Endothelial cell of umbilical vein (primary cell): ENCODE measurements around the gene ZBTB37. TPM values are rescaled to one million over a fixed set of nuclear protein-coding genes. Genes with fewer than 3 reads are reported as not detected.

Experiments used
- BruUV-seq: library from RNA; stranded (reverse); fragments of 400-500 nt; replicated peaks from 2 replicates; lab custom pipeline; 2021; lab: Mats Ljungman, UMichigan
- CTCF ChIA-PET: fragments of 300-600, 350-600 bp; sonication (Branson Sonifier 250); formaldehyde crosslinking; loops from one replicate; lab custom pipeline; 2021; ENCODE audit warnings: antibody characterized with exemption, inconsistent platforms; lab: Charles Lee
- POLR2A ChIA-PET: fragments of 300-600, 350-600 bp; sonication (Branson Sonifier 250); formaldehyde crosslinking; loops from one replicate; lab custom pipeline; 2021; ENCODE audit warnings: antibody characterized with exemption, inconsistent platforms; lab: Charles Lee
- DNase-seq: peaks from one replicate; pipeline ENCODE4 v3.0.0-alpha.2; 2011; ENCODE audit warnings: low read depth, low spot score
- FAIRE-seq: peaks from 2 replicates; lab custom pipeline; 2011; peaks lifted over from hg19 to GRCh38; lab: Jason Lieb, UNC
- H2AFZ ChIP-seq: 2 replicates; pipeline ENCODE4 v1.6.0; 2012; ENCODE audit warnings: low read depth, low read length, control low read depth, inconsistent platforms
- H3K27ac ChIP-seq: 2 replicates; pipeline ENCODE4 v1.5.1; 2011; ENCODE audit warnings: low read depth, mild to moderate bottlenecking, control low read depth, low read length, moderate library complexity; ENCODE audit not compliant: insufficient read depth
- H3K27me3 ChIP-seq, 2 experiments: 2 replicates each; pipeline versions ENCODE4 v1.6.0 to v1.6.1; 2011; ENCODE audit warnings: low read length in 2 of 2, mixed read lengths in 1 of 2; ENCODE audit not compliant: control insufficient read depth in 2 of 2, insufficient read depth in 2 of 2
- H3K36me3 ChIP-seq, 2 experiments: 2 replicates in 1 of 2; 3 replicates in 1 of 2; pipeline ENCODE4 v1.5.1; 2011; ENCODE audit warnings: low read length in 2 of 2, mild to moderate bottlenecking in 1 of 2, moderate library complexity in 1 of 2; ENCODE audit not compliant: control insufficient read depth in 2 of 2, insufficient read depth in 2 of 2; ENCODE audit errors: extremely low read depth in 1 of 2
- H3K4me1 ChIP-seq: 3 replicates; pipeline ENCODE4 v1.5.1; 2011; ENCODE audit warnings: mild to moderate bottlenecking, low read length; ENCODE audit not compliant: control insufficient read depth, insufficient read depth; ENCODE audit errors: extremely low read depth
- H3K4me2 ChIP-seq: 2 replicates; pipeline ENCODE4 v1.6.1; 2011; ENCODE audit warnings: low read length, control low read depth, mixed read lengths; ENCODE audit not compliant: insufficient read depth
- H3K4me3 ChIP-seq, 3 experiments: fragments of 200-600 bp in 1 of 3; sonication (generic), shearing (Covaris generic) in 1 of 3; replicated peaks in 1 of 3; 2 replicates each; pipeline ENCODE4 v1.5.1; 2011 to 2016; ENCODE audit warnings: control low read depth in 3 of 3, low read length in 3 of 3, mild to moderate bottlenecking in 2 of 3, inconsistent platforms in 1 of 3, low read depth in 1 of 3, moderate library complexity in 1 of 3; ENCODE audit not compliant: insufficient read depth in 1 of 3
- H3K79me2 ChIP-seq: 2 replicates; pipeline ENCODE4 v1.6.0; 2012; ENCODE audit warnings: low read length, inconsistent platforms; ENCODE audit not compliant: control insufficient read depth, insufficient read depth
- H3K9ac ChIP-seq: replicated peaks from 2 replicates; pipeline ENCODE3; 2011; ENCODE audit warnings: low read length, control low read depth; ENCODE audit not compliant: insufficient read depth; ENCODE audit errors: extremely low read depth
- H3K9me1 ChIP-seq: replicated peaks from 3 replicates; pipeline ENCODE4 v1.6.0; 2011; ENCODE audit warnings: mild to moderate bottlenecking, low read length; ENCODE audit not compliant: control insufficient read depth, insufficient read depth; ENCODE audit errors: extremely low read depth
- H3K9me3 ChIP-seq: replicated peaks from 2 replicates; pipeline ENCODE4 v1.5.1; 2012; ENCODE audit warnings: low read length, inconsistent platforms; ENCODE audit not compliant: control insufficient read depth, insufficient read depth
- H4K20me1 ChIP-seq: replicated peaks from 2 replicates; pipeline ENCODE3; 2011; ENCODE audit warnings: mild to moderate bottlenecking, low read length; ENCODE audit not compliant: control insufficient read depth, insufficient read depth; ENCODE audit errors: extremely low read depth
- JUN ChIP-seq: IDR thresholded peaks from 2 replicates; pipeline ENCODE4 v1.6.1; 2011; ENCODE audit warnings: borderline replicate concordance, low read depth; ENCODE audit not compliant: insufficient read length, insufficient read depth
- POLR2A ChIP-seq: IDR thresholded peaks from 2 replicates; pipeline ENCODE4 v1.6.1; 2012; ENCODE audit warnings: low read depth, mild to moderate bottlenecking, control low read depth, low read length
- POLR2AphosphoS5 ChIP-seq: IDR thresholded peaks from 2 replicates; pipeline ENCODE4 v1.6.1; 2012; ENCODE audit warnings: low read depth, mild to moderate bottlenecking, control low read depth, low read length, moderate library complexity; ENCODE audit not compliant: insufficient read depth
- dilution Hi-C: fragments of 300-500 bp; cut with MboI; formaldehyde crosslinking; loops from one replicate; pipeline ENCODE4 v1.15.0; 2019; ENCODE audit warnings: low sequenced_read_pairs; ENCODE audit not compliant: extremely low pct_ligation_motif_present
- intact Hi-C: fragments of 100-400 bp; cut with micrococcal nuclease; formaldehyde crosslinking; loops from one replicate; pipeline ENCODE4 v1.10.0; 2022
- polyA plus RNA-seq, 4 experiments: library from polyadenylated mRNA; depleted of rRNA in 3 of 4; stranded (reverse) in 3 of 4; unstranded in 1 of 4; fragments of >200 nt; gene quantifications; 2 replicates each; pipeline versions ENCODE4 v1.2.1 to v1.2.3, GENCODE V29; 2011 to 2012; ENCODE audit warnings: missing spikeins in 1 of 4
- total RNA-seq: library from RNA; stranded (reverse); gene quantifications from 2 replicates; pipeline ENCODE4 v1.2.3, GENCODE V29; 2021
- TF ChIP-seq, protein P1 (sequence below), 2 donors: IDR thresholded peaks; 1 replicate in 1 of 2; 2 replicates in 1 of 2; pipeline ENCODE4 v1.5.1; 2011; ENCODE audit warnings: low read length in 2 of 2, mild to moderate bottlenecking in 2 of 2, moderate library complexity in 2 of 2, control low read depth in 1 of 2, inconsistent platforms in 1 of 2, low read depth in 1 of 2; ENCODE audit not compliant: insufficient read depth in 1 of 2; ENCODE audit errors: extremely low read depth in 1 of 2

Gene ZBTB37
- total and polyA plus RNA-seq, 2 donors (not counting 3 experiments of a cell fraction or from before 2014, with no cell fraction given): 0.94 to 5.9 TPM

DNA sequence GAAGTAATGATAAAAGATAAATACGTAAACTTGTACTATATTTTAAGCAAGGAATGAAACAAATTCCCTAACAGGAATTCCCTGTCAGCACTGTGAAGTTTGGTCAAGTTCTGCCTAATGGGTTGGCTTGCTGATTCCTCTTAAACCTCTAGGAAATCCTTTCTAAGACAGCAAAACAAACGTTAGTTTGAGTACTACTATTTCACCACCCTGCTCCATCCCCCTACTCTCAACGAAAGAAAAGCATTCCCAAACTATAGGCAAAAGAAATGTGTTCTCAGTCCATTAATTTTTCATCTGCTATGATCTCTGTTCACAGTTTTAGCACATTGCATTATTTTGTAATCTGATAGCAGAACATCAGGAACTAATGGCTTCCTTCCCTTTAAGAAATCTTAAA lies 32.8 kb downstream of the ZBTB37 start:
- Histone ChIP-seq H3K9me3 (no peaks in the 10 kb centered on the region), H3K4me1 (no peaks in the 10 kb centered on the region), H3K36me3 (no peaks in the 10 kb centered on the region), H3K4me3 (no peak overlapping the region), H4K20me1 (no peaks in the 10 kb centered on the region), H3K27ac (no peak overlapping the region), H3K9me1 (no peaks in the 10 kb centered on the region), H2AFZ (no peak overlapping the region), H3K4me2 (no peak overlapping the region), H3K79me2 (no peaks in the 10 kb centered on the region), H3K9ac (no peak overlapping the region), H3K27me3 (no peaks in the 10 kb centered on the region)
- DNase-seq (no peak), FAIRE-seq (no peak)
- BruUV-seq: no TSS peak
- POLR2A ChIA-PET: no interaction called here
- intact Hi-C loops (no loop called here), dilution Hi-C loops (no loop called here)
- TF ChIP-seq POLR2AphosphoS5: no peak
- CTCF ChIA-PET: no interaction called here

DNA sequence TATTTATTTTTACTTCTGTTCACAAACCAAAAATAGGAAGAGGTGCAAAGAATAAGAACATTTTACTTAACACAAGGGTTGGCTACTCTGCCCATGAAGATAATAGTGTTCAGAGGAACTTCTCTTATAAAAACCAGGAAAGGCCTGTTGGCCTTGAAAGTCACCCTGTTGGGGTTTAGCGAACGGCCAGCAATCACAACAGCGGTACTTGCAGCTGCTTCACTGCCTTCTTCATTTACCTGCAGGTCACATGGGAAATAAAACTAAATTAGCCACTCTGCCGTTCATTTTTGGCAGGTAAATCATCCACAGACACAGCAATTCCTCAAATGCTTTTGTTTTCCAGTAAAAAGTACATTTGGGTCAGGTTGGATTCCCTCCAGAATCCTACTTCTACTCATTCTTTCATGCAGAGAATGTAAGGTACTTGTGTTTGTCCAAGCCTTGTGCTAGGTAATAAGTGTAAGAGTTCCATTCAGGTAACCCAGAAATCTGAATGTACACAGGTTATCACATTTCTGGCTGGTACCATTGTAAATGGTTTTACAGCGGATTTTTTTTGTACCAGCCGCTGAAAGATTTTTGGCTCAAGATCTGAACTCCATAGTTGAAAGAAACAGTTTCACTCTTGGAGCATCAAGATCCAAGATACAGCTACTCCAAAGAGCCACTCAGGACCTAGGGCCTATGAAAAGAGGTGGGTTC lies 35.8 kb downstream of the ZBTB37 start:
- Histone ChIP-seq H3K27me3 (no peaks in the 10 kb centered on the region), H3K9me3 (no peaks in the 10 kb centered on the region), H3K4me3 (no peak overlapping the region), H3K36me3 (no peaks in the 10 kb centered on the region), H3K4me2 (no peak overlapping the region), H3K27ac (no peak overlapping the region), H3K9me1 (no peaks in the 10 kb centered on the region), H4K20me1 (no peaks in the 10 kb centered on the region), H3K79me2 (no peaks in the 10 kb centered on the region), H2AFZ (no peak overlapping the region), H3K4me1 (no peaks in the 10 kb centered on the region), H3K9ac (no peak overlapping the region)
- no TSS peak for BruUV-seq
- dilution Hi-C loops (no loop called here), intact Hi-C loops (no loop called here)
- no peak for TF ChIP-seq JUN
- TF ChIP-seq, protein P1, sequence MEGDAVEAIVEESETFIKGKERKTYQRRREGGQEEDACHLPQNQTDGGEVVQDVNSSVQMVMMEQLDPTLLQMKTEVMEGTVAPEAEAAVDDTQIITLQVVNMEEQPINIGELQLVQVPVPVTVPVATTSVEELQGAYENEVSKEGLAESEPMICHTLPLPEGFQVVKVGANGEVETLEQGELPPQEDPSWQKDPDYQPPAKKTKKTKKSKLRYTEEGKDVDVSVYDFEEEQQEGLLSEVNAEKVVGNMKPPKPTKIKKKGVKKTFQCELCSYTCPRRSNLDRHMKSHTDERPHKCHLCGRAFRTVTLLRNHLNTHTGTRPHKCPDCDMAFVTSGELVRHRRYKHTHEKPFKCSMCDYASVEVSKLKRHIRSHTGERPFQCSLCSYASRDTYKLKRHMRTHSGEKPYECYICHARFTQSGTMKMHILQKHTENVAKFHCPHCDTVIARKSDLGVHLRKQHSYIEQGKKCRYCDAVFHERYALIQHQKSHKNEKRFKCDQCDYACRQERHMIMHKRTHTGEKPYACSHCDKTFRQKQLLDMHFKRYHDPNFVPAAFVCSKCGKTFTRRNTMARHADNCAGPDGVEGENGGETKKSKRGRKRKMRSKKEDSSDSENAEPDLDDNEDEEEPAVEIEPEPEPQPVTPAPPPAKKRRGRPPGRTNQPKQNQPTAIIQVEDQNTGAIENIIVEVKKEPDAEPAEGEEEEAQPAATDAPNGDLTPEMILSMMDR (IDR thresholded peaks at IDR 0.05; ENCODE audit: extremely low read depth in 1 of 2, insufficient read depth in 1 of 2, low read depth in 1 of 2, low read length in 2 of 2): no peak
- no peak for TF ChIP-seq POLR2A
- no peak for TF ChIP-seq POLR2AphosphoS5
- no peak for DNase-seq
- FAIRE-seq: no peak
- CTCF ChIA-PET: no interaction called here
- POLR2A ChIA-PET: no interaction called here
